Right lobe of liver (tissue), 4 donors: Measurements from ENCODE around the gene TSNAX.

Source experiments
- CTCF ChIP-seq, 4 donors: fragments of 200-600 bp in 3 of 4; fragments of 450-650 bp in 1 of 4; IDR thresholded peaks; one replicate each; pipeline versions ENCODE4 v1.5.1 to v1.8.0; 2016 to 2022; ENCODE audit warnings: antibody characterized with exemption in 4 of 4, mild to moderate bottlenecking in 2 of 4
- POLR2A ChIP-seq: fragments of 450-650 bp; IDR thresholded peaks from one replicate; pipeline ENCODE4 v1.6.1; 2017; ENCODE audit warnings: antibody characterized with exemption, mild to moderate bottlenecking
- donor health status: DM: no; HTN: no; CAD: no.
- donor health status: DM: no; HTN: no; CAD: no.
- donor health status: DM: no; HTN: yes; CAD: no.

GRCh38 chr1:231553320-231553719, 24.9 kb downstream of the TSNAX start:
- TF ChIP-seq CTCF (IDR thresholded peaks at IDR 0.05): no peak
- TF ChIP-seq POLR2A: no peak
